ENCODE results near the gene APH1A. TPM values are rescaled to one million over a fixed set of nuclear protein-coding genes. Genes with fewer than 3 reads are reported as not detected.

APH1A gene
- total RNA-seq, 2 donors from 2014 or later: 115 to 140 TPM

Other genes starting within 250 kb of the APH1A start
- gene VPS45, start 201.2 kb downstream of the APH1A start, total RNA-seq: 10 to 100 TPM; 34.1 to 40.4 TPM
- gene PLEKHO1, start 119.1 kb downstream of the APH1A start, total RNA-seq: 10 to 100 TPM; 40.9 to 65.2 TPM
- 100 to 1,000 TPM; 157 to 164 TPM for gene ANP32E, start 32.9 kb downstream of the APH1A start, total RNA-seq
- gene CA14, start 11.2 kb downstream of the APH1A start, total RNA-seq: not detected
- gene C1orf54, start 3.8 kb upstream of the APH1A start, total RNA-seq: under 1 TPM; 0.45 to 0.59 TPM
- 10 to 100 TPM in 1 of 2 donors, 1 to 10 TPM in 1; 2.4 to 10.2 TPM for gene CIART, start 13.5 kb upstream of the APH1A start, total RNA-seq
- 10 to 100 TPM; 56.5 to 63.0 TPM for gene MRPS21, start 24.8 kb upstream of the APH1A start, total RNA-seq
- 100 to 1,000 TPM; 136 to 154 TPM for gene PRPF3, start 52.5 kb upstream of the APH1A start, total RNA-seq
- gene RPRD2, start 95.1 kb upstream of the APH1A start, total RNA-seq: 10 to 100 TPM; 23.9 to 24.8 TPM
- gene TARS2, start 218.4 kb upstream of the APH1A start, total RNA-seq: 10 to 100 TPM; 31.5 to 59.9 TPM
- gene ECM1, start 239.1 kb upstream of the APH1A start, total RNA-seq: 1 to 10 TPM; 1.2 to 1.9 TPM
- not detected for gene FALEC, start 246.7 kb upstream of the APH1A start, total RNA-seq